Measurements from ENCODE around the gene TMEM37. TPM values are rescaled to one million over a fixed set of nuclear protein-coding genes. Genes with fewer than 3 reads are reported as not detected.
A peak's percentile ranks its signal among the peaks of the same experiment; 100 is the strongest.

TMEM37 gene
- total RNA-seq (2021): 4.2 and 4.8 TPM in 2 replicates
- long read RNA-seq, transcript TMEM37-201 (2 exons, 1,688 nt): major isoform, 46 of 46 reads
- long read RNA-seq, partial matches to known transcripts: 0 of 46 reads
- long read RNA-seq, other reads (novel, unspliced or antisense): 0 of 46 reads

GRCh38 chr2:119431155-119431975 lies at the start of gene TMEM37:
TMEM37 (plus strand) TSS chr2:119431854; CDS start chr2:119431904, 50 bp downstream.
- peak within 1 kb of the TSS; percentile 89 for H3K14ac ChIP-seq (ENCODE audit: insufficient read depth, low read length)
- H2BK12ac ChIP-seq (ENCODE audit: insufficient read length, low read depth, low read length): no peak within 1 kb of the TSS
- no peak within 1 kb of the TSS for H2BK5ac ChIP-seq (ENCODE audit: insufficient read length, low read length)
- peaks cover 3% of the 10 kb centered on the region; the same call in 1 of the 2 replicates for H3K4me1 ChIP-seq (ENCODE audit: insufficient read depth, low read length)
- Mint-ChIP-seq H3K4me3 (peak within 1 kb of the TSS; percentile 82 to 92), H3K9me3 (no peaks in the 10 kb centered on the region), H3K27me3 (ENCODE audit: low read depth) (peaks cover 40% of the 10 kb centered on the region), H3K36me3 (ENCODE audit: insufficient read depth in 1 of 3, low read depth in 3 of 3) (peaks cover 0 to 3% (median 2%) of the 10 kb centered on the region in 3 experiments; a peak in 2 of 7 replicates), H3K4me1 (peaks cover 64 to 70% of the 10 kb centered on the region in 2 experiments), H3K27ac (peak within 1 kb of the TSS; percentile 3 to 93 (median 85); a peak in 5 of 7 replicates)
- H3K9me3 ChIP-seq (ENCODE audit: control insufficient read depth, low read depth, low read length): no peaks in the 10 kb centered on the region
- no peaks in the 10 kb centered on the region for H4K20me1 ChIP-seq (ENCODE audit: control insufficient read depth, insufficient read depth, insufficient read length)
- H3K4ac ChIP-seq (ENCODE audit: low read depth, low read length): no peak within 1 kb of the TSS
- H3K27ac ChIP-seq (ENCODE audit: insufficient read length, low read depth, low read length): no peak within 1 kb of the TSS
- DNase-seq: peak; percentile 88
- no peak within 1 kb of the TSS for H3K56ac ChIP-seq (ENCODE audit: insufficient read length, low read depth, low read length)
- peak within 1 kb of the TSS; percentile 90 for H3K4me2 ChIP-seq (ENCODE audit: insufficient read depth, insufficient read length, low read length)
- no CpG with 5 or more reads among the region's 72 CpGs for WGBS (ENCODE audit: extremely low coverage, insufficient read length, low lambda C conversion rate)
- no peak within 1 kb of the TSS for H4K91ac ChIP-seq (ENCODE audit: insufficient read length, low read depth, low read length)
- no peaks in the 10 kb centered on the region for H3K79me1 ChIP-seq (ENCODE audit: insufficient read depth, low read depth, low read length, poor library complexity, severe bottlenecking)
- H4K8ac ChIP-seq (replicated peaks; ENCODE audit: insufficient read length, low read depth, low read length): no peak within 1 kb of the TSS
- H2BK120ac ChIP-seq (ENCODE audit: low read depth, low read length, poor library complexity, severe bottlenecking): no peak within 1 kb of the TSS
- H3K27me3 ChIP-seq (ENCODE audit: insufficient read depth, low read length): no peaks in the 10 kb centered on the region; the same call in 1 of the 2 replicates
- H3K23me2 ChIP-seq (ENCODE audit: insufficient read length, low read depth, low read length, poor library complexity, severe bottlenecking): peaks cover 6% of the 10 kb centered on the region
- H2BK15ac ChIP-seq (ENCODE audit: low read depth, low read length): peak within 1 kb of the TSS; percentile 57; the same call in 1 of the 2 replicates
- no peak within 1 kb of the TSS for H2AK5ac ChIP-seq (ENCODE audit: insufficient read length, low read length)
- H4K5ac ChIP-seq (ENCODE audit: insufficient read length, low read depth, low read length): peak within 1 kb of the TSS; percentile 13
- no peak within 1 kb of the TSS for H3T11ph ChIP-seq (ENCODE audit: low read length)
- no peak within 1 kb of the TSS for H3K23ac ChIP-seq (ENCODE audit: insufficient read length, low read depth, low read length)
- H3K9ac ChIP-seq (ENCODE audit: extremely low read depth, insufficient read length, low read length): peak within 1 kb of the TSS; percentile 64
- H3K79me2 ChIP-seq (ENCODE audit: insufficient read depth, low read length): no peaks in the 10 kb centered on the region
- no peak within 1 kb of the TSS for H2AFZ ChIP-seq (ENCODE audit: low read length)
- no peak for TF ChIP-seq CTCF (conservative IDR thresholded peaks at IDR 0.05)
- peak within 1 kb of the TSS; percentile 66 for H3K18ac ChIP-seq (ENCODE audit: insufficient read length, low read depth, low read length)
- no peak within 1 kb of the TSS for H2BK20ac ChIP-seq (ENCODE audit: low read depth, low read length, poor library complexity, severe bottlenecking)
